SK-N-SH treated with all-trans-retinoic acid at 6 μM for 48 hours (cell line): ENCODE data around the gene BANP.

ENCODE experiments used
- ATAC-seq: fragments of 200-7000 bp; cut with Tn5 transposase; 3 replicates; pipeline ENCODE4 v1.9.1; 2020; ENCODE audit warnings: mild to moderate bottlenecking, moderate library complexity
- ARNTL ChIP-seq: fragments of 450-650 bp; formaldehyde crosslinking; IDR thresholded peaks from 2 replicates; pipeline ENCODE4 v1.5.0; 2020; ENCODE audit warnings: low read depth, mild to moderate bottlenecking, moderate library complexity, borderline replicate concordance
- BACH2 ChIP-seq: fragments of 250-450 bp; sonication (Bioruptor Pico); IDR thresholded peaks from 2 replicates; pipeline ENCODE4 v1.9.0; 2021; ENCODE audit warnings: mild to moderate bottlenecking, borderline replicate concordance
- ESRRG ChIP-seq: fragments of 250-450 bp; sonication (Bioruptor Pico); IDR thresholded peaks from 2 replicates; pipeline ENCODE4 v1.6.1; 2021; ENCODE audit warnings: mild to moderate bottlenecking
- GLIS3 ChIP-seq: fragments of 250-450 bp; sonication (Bioruptor Pico); IDR thresholded peaks from 2 replicates; pipeline ENCODE4 v1.5.0; 2020; ENCODE audit warnings: mild to moderate bottlenecking, moderate library complexity
- ISL1 ChIP-seq: fragments of 250-450 bp; sonication (Bioruptor Pico); IDR thresholded peaks from 2 replicates; pipeline ENCODE4 v2.1.2; 2022; ENCODE audit warnings: mild to moderate bottlenecking, moderate library complexity
- OSR1 ChIP-seq: fragments of 250-450 bp; sonication (Bioruptor Pico); IDR thresholded peaks from 2 replicates; pipeline ENCODE4 v1.8.0; 2022; ENCODE audit warnings: moderate library complexity, mild to moderate bottlenecking, inconsistent platforms
- PATZ1 ChIP-seq: fragments of 250-450 bp; sonication (Bioruptor Pico); IDR thresholded peaks from 2 replicates; pipeline ENCODE4 v1.8.0; 2020; ENCODE audit warnings: mild to moderate bottlenecking, moderate library complexity, borderline replicate concordance
- PPARA ChIP-seq: fragments of 250-450 bp; sonication (Bioruptor Pico); IDR thresholded peaks from 2 replicates; pipeline ENCODE4 v1.5.0; 2020; ENCODE audit warnings: mild to moderate bottlenecking, borderline replicate concordance
- RARB ChIP-seq: fragments of 250-450 bp; sonication (Bioruptor Pico); IDR thresholded peaks from 2 replicates; pipeline ENCODE4 v1.8.0; 2021; ENCODE audit warnings: mild to moderate bottlenecking, moderate library complexity
- SNAI2 ChIP-seq: fragments of 250-450 bp; sonication (Bioruptor Pico); IDR thresholded peaks from 2 replicates; pipeline ENCODE4 v1.5.0; 2020; ENCODE audit warnings: mild to moderate bottlenecking, moderate library complexity
- TCF4 ChIP-seq: fragments of 250-450 bp; sonication (Bioruptor Pico); IDR thresholded peaks from 2 replicates; pipeline ENCODE4 v1.8.0; 2021; ENCODE audit warnings: mild to moderate bottlenecking, moderate library complexity, borderline replicate concordance
- TOX ChIP-seq: fragments of 250-450 bp; sonication (Bioruptor Pico); IDR thresholded peaks from 2 replicates; pipeline ENCODE4 v1.8.0; 2021; ENCODE audit warnings: mild to moderate bottlenecking, moderate library complexity, borderline replicate concordance
- TSHZ2 ChIP-seq: fragments of 250-450 bp; sonication (Bioruptor Pico); IDR thresholded peaks from 2 replicates; pipeline ENCODE4 v1.5.0; 2020; ENCODE audit warnings: mild to moderate bottlenecking, moderate library complexity
- ZC3H10 ChIP-seq: fragments of 250-450 bp; sonication (Bioruptor Pico); IDR thresholded peaks from 2 replicates; pipeline ENCODE4 v1.5.1; 2021; ENCODE audit warnings: mild to moderate bottlenecking, moderate library complexity
- ZFP3 ChIP-seq: fragments of 250-450 bp; sonication (Bioruptor Pico); IDR thresholded peaks from 2 replicates; pipeline ENCODE4 v1.5.0; 2020; ENCODE audit warnings: mild to moderate bottlenecking, moderate library complexity
- ZFP30 ChIP-seq: fragments of 450-650 bp; formaldehyde crosslinking; IDR thresholded peaks from 2 replicates; pipeline ENCODE4 v1.5.0; 2022; ENCODE audit warnings: mild to moderate bottlenecking, moderate library complexity
- ZNF565 ChIP-seq: fragments of 450-650 bp; formaldehyde crosslinking; conservative IDR thresholded peaks from 2 replicates; pipeline ENCODE4 v1.5.0; 2020; ENCODE audit warnings: low read depth, mild to moderate bottlenecking, moderate library complexity
- ZNF70 ChIP-seq: fragments of 450-650 bp; formaldehyde crosslinking; IDR thresholded peaks from 2 replicates; pipeline ENCODE4 v1.5.0; 2020; ENCODE audit warnings: mild to moderate bottlenecking, moderate library complexity
- ZNF8 ChIP-seq: fragments of 450-650 bp; formaldehyde crosslinking; IDR thresholded peaks from 2 replicates; pipeline ENCODE4 v1.5.0; 2020; ENCODE audit warnings: mild to moderate bottlenecking, moderate library complexity
- TF ChIP-seq, protein P1 (sequence below): fragments of 250-450 bp; sonication (Bioruptor Pico); IDR thresholded peaks from 2 replicates; pipeline ENCODE4 v1.5.1; 2020; ENCODE audit warnings: low read depth, mild to moderate bottlenecking, moderate library complexity
- TF ChIP-seq, protein P2 (sequence below): fragments of 250-450 bp; sonication (Bioruptor Pico); IDR thresholded peaks from 2 replicates; pipeline ENCODE4 v1.8.0; 2021; ENCODE audit warnings: low read depth, mild to moderate bottlenecking, moderate library complexity, borderline replicate concordance
- TF ChIP-seq, protein P3 (sequence below): fragments of 250-450 bp; sonication (Bioruptor Pico); IDR thresholded peaks from 2 replicates; pipeline ENCODE4 v1.5.1; 2021; ENCODE audit warnings: mild to moderate bottlenecking, moderate library complexity

Gene BANP

GRCh38 chr16:87947356-87948118 lies 3.7 kb upstream of the BANP start:
- TF ChIP-seq PPARA (CRISPR knock-in tag) (no peak), ZNF8 (CRISPR knock-in tag) (no peak), ZNF70 (CRISPR knock-in tag) (no peak), ISL1 (CRISPR knock-in tag) (no peak), TOX (CRISPR knock-in tag) (no peak), RARB (CRISPR knock-in tag) (no peak), TCF4 (no peak)
- TF ChIP-seq, protein P1, sequence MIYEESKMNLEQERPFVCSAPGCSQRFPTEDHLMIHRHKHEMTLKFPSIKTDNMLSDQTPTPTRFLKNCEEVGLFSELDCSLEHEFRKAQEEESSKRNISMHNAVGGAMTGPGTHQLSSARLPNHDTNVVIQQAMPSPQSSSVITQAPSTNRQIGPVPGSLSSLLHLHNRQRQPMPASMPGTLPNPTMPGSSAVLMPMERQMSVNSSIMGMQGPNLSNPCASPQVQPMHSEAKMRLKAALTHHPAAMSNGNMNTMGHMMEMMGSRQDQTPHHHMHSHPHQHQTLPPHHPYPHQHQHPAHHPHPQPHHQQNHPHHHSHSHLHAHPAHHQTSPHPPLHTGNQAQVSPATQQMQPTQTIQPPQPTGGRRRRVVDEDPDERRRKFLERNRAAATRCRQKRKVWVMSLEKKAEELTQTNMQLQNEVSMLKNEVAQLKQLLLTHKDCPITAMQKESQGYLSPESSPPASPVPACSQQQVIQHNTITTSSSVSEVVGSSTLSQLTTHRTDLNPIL = no peak
- ATAC-seq = no peak

DNA sequence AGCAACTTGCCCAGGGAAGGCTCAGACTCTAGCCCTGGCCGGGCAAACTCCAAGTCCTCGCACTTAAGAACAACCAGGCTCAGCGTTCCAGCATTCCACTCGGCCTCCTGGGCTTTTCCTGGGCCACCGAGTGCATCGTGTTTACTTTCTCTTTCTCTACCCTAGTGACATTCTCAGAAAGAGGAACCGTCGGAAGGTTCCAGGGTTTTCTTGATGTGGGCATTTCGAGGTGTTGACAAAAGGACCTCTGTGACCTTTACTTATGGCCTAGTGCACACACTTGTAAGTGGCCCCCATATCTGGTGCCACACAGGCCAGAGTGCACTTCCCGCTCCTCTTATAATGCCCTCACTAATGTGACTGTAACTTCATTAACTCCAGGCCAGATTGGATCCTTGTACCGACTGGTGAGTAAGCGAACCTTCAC lies 3.1 kb upstream of the BANP start:
- no peak for TF ChIP-seq ZNF565
- TF ChIP-seq, protein P1 = no peak
- TF ChIP-seq SNAI2 (CRISPR knock-in tag) = no peak
- TF ChIP-seq ZC3H10 (CRISPR knock-in tag) = no peak
- TF ChIP-seq, protein P2, sequence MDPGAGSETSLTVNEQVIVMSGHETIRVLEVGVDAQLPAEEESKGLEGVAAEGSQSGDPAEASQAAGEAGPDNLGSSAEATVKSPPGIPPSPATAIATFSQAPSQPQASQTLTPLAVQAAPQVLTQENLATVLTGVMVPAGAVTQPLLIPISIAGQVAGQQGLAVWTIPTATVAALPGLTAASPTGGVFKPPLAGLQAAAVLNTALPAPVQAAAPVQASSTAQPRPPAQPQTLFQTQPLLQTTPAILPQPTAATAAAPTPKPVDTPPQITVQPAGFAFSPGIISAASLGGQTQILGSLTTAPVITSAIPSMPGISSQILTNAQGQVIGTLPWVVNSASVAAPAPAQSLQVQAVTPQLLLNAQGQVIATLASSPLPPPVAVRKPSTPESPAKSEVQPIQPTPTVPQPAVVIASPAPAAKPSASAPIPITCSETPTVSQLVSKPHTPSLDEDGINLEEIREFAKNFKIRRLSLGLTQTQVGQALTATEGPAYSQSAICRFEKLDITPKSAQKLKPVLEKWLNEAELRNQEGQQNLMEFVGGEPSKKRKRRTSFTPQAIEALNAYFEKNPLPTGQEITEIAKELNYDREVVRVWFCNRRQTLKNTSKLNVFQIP = no peak
- TF ChIP-seq ARNTL (CRISPR knock-in tag) = no peak
- TF ChIP-seq GLIS3 = no peak
- no peak for TF ChIP-seq ZNF8 (CRISPR knock-in tag)
- no peak for TF ChIP-seq OSR1 (CRISPR knock-in tag)
- no peak for TF ChIP-seq BACH2 (CRISPR knock-in tag)
- TF ChIP-seq, all 23 proteins: peak for 0
- ATAC-seq = no peak

DNA sequence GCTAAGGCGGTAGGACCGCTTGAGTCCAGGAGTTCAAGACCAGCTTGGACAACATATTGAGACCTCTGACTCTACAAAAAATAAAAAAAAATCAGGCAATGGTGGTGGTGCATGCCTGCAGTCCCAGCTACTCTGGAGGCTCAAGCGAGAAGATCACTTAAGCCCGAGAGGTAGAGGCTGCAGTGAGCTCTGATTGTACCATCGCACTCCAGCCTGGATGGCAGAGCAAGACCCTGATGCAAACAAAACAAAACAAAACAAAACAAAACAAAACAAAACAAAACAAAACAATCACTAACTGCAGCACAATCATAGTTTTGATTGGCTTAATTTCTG lies 2.5 kb upstream of the BANP start:
- ATAC-seq = no peak
- no peak for TF ChIP-seq ZC3H10 (CRISPR knock-in tag)

DNA sequence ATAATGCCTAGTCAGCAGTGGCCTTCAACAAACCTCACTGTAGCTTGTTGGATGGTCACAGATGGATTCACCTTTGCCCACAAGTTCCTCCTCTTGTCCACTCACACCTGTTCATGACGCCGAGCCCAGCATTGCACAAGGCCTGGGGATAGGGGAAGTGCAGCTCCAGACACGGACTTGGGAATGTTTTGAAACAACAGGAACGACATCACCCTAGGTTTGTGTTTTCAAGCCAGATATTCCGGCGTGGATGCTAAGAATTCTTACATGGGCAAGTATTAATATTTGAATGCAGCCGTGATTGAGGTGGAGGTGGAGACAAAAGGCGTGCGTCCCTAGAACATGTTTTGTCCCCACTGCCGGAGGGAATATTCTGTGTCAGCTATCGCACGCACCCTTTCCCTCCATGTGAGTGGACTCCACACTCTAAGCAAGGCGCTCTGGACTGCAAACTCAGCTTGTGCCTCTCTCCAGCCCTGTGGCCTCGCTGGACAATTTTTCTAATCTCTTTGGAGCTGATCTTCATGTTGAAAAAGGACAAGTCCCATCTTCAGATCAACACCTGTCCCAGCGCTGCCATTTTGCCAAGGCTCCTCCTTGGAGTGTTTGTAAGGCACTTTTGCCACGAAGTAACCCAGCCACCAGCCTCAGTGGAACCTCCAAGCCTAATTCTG lies 2.0 kb upstream of the BANP start:
- ATAC-seq = no peak
- TF ChIP-seq ZFP30 (CRISPR knock-in tag) (no peak), ZNF8 (CRISPR knock-in tag) (no peak), ARNTL (CRISPR knock-in tag) (no peak), BACH2 (CRISPR knock-in tag) (no peak), ZNF70 (CRISPR knock-in tag) (no peak), ZFP3 (CRISPR knock-in tag) (no peak), ESRRG (CRISPR knock-in tag) (no peak), TSHZ2 (no peak), TOX (CRISPR knock-in tag) (no peak), SNAI2 (CRISPR knock-in tag) (no peak), ZNF565 (no peak), ZC3H10 (CRISPR knock-in tag) (no peak), TCF4 (no peak), GLIS3 (no peak), PATZ1 (no peak), ISL1 (CRISPR knock-in tag) (no peak)
- TF ChIP-seq, protein P3, sequence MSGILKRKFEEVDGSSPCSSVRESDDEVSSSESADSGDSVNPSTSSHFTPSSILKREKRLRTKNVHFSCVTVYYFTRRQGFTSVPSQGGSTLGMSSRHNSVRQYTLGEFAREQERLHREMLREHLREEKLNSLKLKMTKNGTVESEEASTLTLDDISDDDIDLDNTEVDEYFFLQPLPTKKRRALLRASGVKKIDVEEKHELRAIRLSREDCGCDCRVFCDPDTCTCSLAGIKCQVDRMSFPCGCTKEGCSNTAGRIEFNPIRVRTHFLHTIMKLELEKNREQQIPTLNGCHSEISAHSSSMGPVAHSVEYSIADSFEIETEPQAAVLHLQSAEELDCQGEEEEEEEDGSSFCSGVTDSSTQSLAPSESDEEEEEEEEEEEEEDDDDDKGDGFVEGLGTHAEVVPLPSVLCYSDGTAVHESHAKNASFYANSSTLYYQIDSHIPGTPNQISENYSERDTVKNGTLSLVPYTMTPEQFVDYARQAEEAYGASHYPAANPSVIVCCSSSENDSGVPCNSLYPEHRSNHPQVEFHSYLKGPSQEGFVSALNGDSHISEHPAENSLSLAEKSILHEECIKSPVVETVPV (CRISPR knock-in tag) = no peak
- TF ChIP-seq, protein P1 = no peak
- TF ChIP-seq, all 23 proteins: peak for 0
